ENCODE data around the gene KTI12.

DNA sequence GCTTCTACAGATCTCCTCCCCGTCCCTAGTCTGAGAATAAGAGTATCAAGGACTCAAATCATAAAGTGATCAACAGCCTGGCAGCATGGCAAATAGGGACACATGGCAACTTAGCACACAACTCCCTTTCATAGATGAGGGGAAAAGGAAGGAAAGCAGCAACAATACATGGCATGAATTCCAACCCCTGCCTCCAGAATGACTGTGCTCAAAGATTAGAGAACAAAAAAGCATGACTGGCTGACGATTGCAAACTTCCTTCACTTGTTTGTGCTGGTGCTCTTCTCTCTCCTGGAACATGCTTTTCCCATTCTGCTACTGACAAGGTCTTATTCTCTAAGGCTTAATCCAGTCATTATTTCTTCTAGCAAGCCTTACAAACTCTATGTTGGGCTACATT lies 11.5 kb downstream of the KTI12 start:
- no peak for TF ChIP-seq NFE2L2 (conservative IDR thresholded peaks at IDR 0.05; ENCODE audit: low read length)
- TF ChIP-seq MAZ (IDR thresholded peaks at IDR 0.05; ENCODE audit: borderline replicate concordance, low read depth, low read length), result no peak
- TF ChIP-seq, protein P1, sequence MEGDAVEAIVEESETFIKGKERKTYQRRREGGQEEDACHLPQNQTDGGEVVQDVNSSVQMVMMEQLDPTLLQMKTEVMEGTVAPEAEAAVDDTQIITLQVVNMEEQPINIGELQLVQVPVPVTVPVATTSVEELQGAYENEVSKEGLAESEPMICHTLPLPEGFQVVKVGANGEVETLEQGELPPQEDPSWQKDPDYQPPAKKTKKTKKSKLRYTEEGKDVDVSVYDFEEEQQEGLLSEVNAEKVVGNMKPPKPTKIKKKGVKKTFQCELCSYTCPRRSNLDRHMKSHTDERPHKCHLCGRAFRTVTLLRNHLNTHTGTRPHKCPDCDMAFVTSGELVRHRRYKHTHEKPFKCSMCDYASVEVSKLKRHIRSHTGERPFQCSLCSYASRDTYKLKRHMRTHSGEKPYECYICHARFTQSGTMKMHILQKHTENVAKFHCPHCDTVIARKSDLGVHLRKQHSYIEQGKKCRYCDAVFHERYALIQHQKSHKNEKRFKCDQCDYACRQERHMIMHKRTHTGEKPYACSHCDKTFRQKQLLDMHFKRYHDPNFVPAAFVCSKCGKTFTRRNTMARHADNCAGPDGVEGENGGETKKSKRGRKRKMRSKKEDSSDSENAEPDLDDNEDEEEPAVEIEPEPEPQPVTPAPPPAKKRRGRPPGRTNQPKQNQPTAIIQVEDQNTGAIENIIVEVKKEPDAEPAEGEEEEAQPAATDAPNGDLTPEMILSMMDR (IDR thresholded peaks at IDR 0.05), result no peak

Data from A549 (cell line).